ENCODE results near the gene ADCK1. TPM values are rescaled to one million over a fixed set of nuclear protein-coding genes. Genes with fewer than 3 reads are reported as not detected.

The ADCK1 gene
- total and polyA plus RNA-seq, 2 donors (not counting 3 experiments of a cell fraction or from before 2014, with no cell fraction given): 4.2 to 6.9 TPM

GRCh38 chr14:77868552-77869285, 68.8 kb downstream of the ADCK1 start:
- FAIRE-seq (no peak), DNase-seq (ENCODE audit: low read depth, low spot score) (no peak)
- Histone ChIP-seq H3K4me1 (ENCODE audit: control insufficient read depth, extremely low read depth, insufficient read depth, low read length) (no peaks in the 10 kb centered on the region), H4K20me1 (replicated peaks; ENCODE audit: control insufficient read depth, extremely low read depth, insufficient read depth, low read length) (no peaks in the 10 kb centered on the region), H3K27ac (ENCODE audit: insufficient read depth, low read depth, low read length) (no peak overlapping the region), H3K9me1 (replicated peaks; ENCODE audit: control insufficient read depth, extremely low read depth, insufficient read depth, low read length) (no peaks in the 10 kb centered on the region), H3K4me2 (ENCODE audit: insufficient read depth, low read length) (no peak overlapping the region), H3K4me3 (replicated peaks in 1 of 3; ENCODE audit: insufficient read depth in 1 of 3, low read depth in 1 of 3, low read length in 3 of 3) (no peak overlapping the region), H3K27me3 (ENCODE audit: control insufficient read depth in 2 of 2, insufficient read depth in 2 of 2, low read length in 2 of 2) (no peaks in the 10 kb centered on the region), H3K9ac (replicated peaks; ENCODE audit: extremely low read depth, insufficient read depth, low read length) (no peak overlapping the region), H3K79me2 (ENCODE audit: control insufficient read depth, insufficient read depth, low read length) (no peaks in the 10 kb centered on the region), H3K36me3 (ENCODE audit: control insufficient read depth in 2 of 2, extremely low read depth in 1 of 2, insufficient read depth in 2 of 2, low read length in 2 of 2) (no peaks in the 10 kb centered on the region), H2AFZ (ENCODE audit: low read depth, low read length) (no peak overlapping the region), H3K9me3 (replicated peaks; ENCODE audit: control insufficient read depth, insufficient read depth, low read length) (no peaks in the 10 kb centered on the region)
- BruUV-seq (replicated peaks): no TSS peak
- dilution Hi-C loops (cut with MboI; ENCODE audit: extremely low pct_ligation_motif_present, low sequenced_read_pairs) (no loop called here), intact Hi-C loops (cut with micrococcal nuclease) (no loop called here)
- POLR2A ChIA-PET: no interaction called here
- TF ChIP-seq FOS (IDR thresholded peaks at IDR 0.05; ENCODE audit: borderline replicate concordance, insufficient read depth, low read length) (no peak), EZH2 (IDR thresholded peaks at IDR 0.05; ENCODE audit: borderline replicate concordance, low read depth, low read length, severe bottlenecking) (no peak), JUN (IDR thresholded peaks at IDR 0.05; ENCODE audit: borderline replicate concordance, insufficient read depth, insufficient read length, low read depth) (no peak), MYC (IDR thresholded peaks at IDR 0.05; ENCODE audit: low read depth, low read length) (no peak)
- TF ChIP-seq, protein P1, sequence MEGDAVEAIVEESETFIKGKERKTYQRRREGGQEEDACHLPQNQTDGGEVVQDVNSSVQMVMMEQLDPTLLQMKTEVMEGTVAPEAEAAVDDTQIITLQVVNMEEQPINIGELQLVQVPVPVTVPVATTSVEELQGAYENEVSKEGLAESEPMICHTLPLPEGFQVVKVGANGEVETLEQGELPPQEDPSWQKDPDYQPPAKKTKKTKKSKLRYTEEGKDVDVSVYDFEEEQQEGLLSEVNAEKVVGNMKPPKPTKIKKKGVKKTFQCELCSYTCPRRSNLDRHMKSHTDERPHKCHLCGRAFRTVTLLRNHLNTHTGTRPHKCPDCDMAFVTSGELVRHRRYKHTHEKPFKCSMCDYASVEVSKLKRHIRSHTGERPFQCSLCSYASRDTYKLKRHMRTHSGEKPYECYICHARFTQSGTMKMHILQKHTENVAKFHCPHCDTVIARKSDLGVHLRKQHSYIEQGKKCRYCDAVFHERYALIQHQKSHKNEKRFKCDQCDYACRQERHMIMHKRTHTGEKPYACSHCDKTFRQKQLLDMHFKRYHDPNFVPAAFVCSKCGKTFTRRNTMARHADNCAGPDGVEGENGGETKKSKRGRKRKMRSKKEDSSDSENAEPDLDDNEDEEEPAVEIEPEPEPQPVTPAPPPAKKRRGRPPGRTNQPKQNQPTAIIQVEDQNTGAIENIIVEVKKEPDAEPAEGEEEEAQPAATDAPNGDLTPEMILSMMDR (IDR thresholded peaks at IDR 0.05; ENCODE audit: extremely low read depth in 1 of 2, insufficient read depth in 1 of 2, low read depth in 1 of 2, low read length in 2 of 2): no peak
- CTCF ChIA-PET: no interaction called here

- CTCF ChIA-PET: no interaction called here
- no peak for FAIRE-seq
Observed at GRCh38 chr14:77869340-77869739, 69.4 kb downstream of the ADCK1 start.

More at GRCh38 chr14:77869340-77869739, 69.4 kb downstream of the ADCK1 start:
- no peaks in the 10 kb centered on the region for H3K9me1 ChIP-seq (replicated peaks; ENCODE audit: control insufficient read depth, extremely low read depth, insufficient read depth, low read length)
- TF ChIP-seq GATA2 (IDR thresholded peaks at IDR 0.05; ENCODE audit: insufficient read depth, insufficient read length, low read depth, low read length) (no peak), POLR2AphosphoS5 (IDR thresholded peaks at IDR 0.05; ENCODE audit: insufficient read depth, low read depth, low read length) (no peak), FOS (IDR thresholded peaks at IDR 0.05; ENCODE audit: borderline replicate concordance, insufficient read depth, low read length) (no peak), JUN (IDR thresholded peaks at IDR 0.05; ENCODE audit: borderline replicate concordance, insufficient read depth, insufficient read length, low read depth) (no peak)
- no peaks in the 10 kb centered on the region for H3K36me3 ChIP-seq (ENCODE audit: control insufficient read depth in 2 of 2, extremely low read depth in 1 of 2, insufficient read depth in 2 of 2, low read length in 2 of 2)
- H3K9ac ChIP-seq (replicated peaks; ENCODE audit: extremely low read depth, insufficient read depth, low read length): no peak overlapping the region
- H3K4me1 ChIP-seq (ENCODE audit: control insufficient read depth, extremely low read depth, insufficient read depth, low read length): no peaks in the 10 kb centered on the region
- POLR2A ChIA-PET: no interaction called here
- H2AFZ ChIP-seq (ENCODE audit: low read depth, low read length): no peak overlapping the region
- H3K4me2 ChIP-seq (ENCODE audit: insufficient read depth, low read length): no peak overlapping the region
- BruUV-seq (replicated peaks): no TSS peak
- H3K9me3 ChIP-seq (replicated peaks; ENCODE audit: control insufficient read depth, insufficient read depth, low read length): no peaks in the 10 kb centered on the region
- no peaks in the 10 kb centered on the region for H3K27me3 ChIP-seq (ENCODE audit: control insufficient read depth in 2 of 2, insufficient read depth in 2 of 2, low read length in 2 of 2)
- H3K4me3 ChIP-seq (replicated peaks in 1 of 3; ENCODE audit: insufficient read depth in 1 of 3, low read depth in 1 of 3, low read length in 3 of 3): no peak overlapping the region
- no peaks in the 10 kb centered on the region for H4K20me1 ChIP-seq (replicated peaks; ENCODE audit: control insufficient read depth, extremely low read depth, insufficient read depth, low read length)
- intact Hi-C loops (cut with micrococcal nuclease) (no loop called here), dilution Hi-C loops (cut with MboI; ENCODE audit: extremely low pct_ligation_motif_present, low sequenced_read_pairs) (no loop called here)
- no peak for DNase-seq (ENCODE audit: low read depth, low spot score)
- H3K27ac ChIP-seq (ENCODE audit: insufficient read depth, low read depth, low read length): no peak overlapping the region
- no peaks in the 10 kb centered on the region for H3K79me2 ChIP-seq (ENCODE audit: control insufficient read depth, insufficient read depth, low read length)
